Activated CD4-positive, alpha-beta T cell treated with anti-CD3 and anti-CD28 coated beads, Interleukin-2, amount 10 ng/mL, durations not matched to agents 7 days and 5 days (primary cell): ENCODE data around the gene SERPINI1. TPM values are rescaled to one million over a fixed set of nuclear protein-coding genes. Genes with fewer than 3 reads are reported as not detected.

Source experiments
- CTCF ChIA-PET: fragments of 350-600 bp; sonication (Branson Sonifier 250); formaldehyde crosslinking; loops from one replicate; lab custom pipeline; 2021; ENCODE audit warnings: antibody characterized with exemption; lab: Charles Lee
- POLR2A ChIA-PET: fragments of 350-600 bp; sonication (Branson Sonifier 250); formaldehyde crosslinking; loops from one replicate; lab custom pipeline; 2021; ENCODE audit warnings: antibody characterized with exemption; lab: Charles Lee
- DNase-seq: peaks from one replicate; pipeline ENCODE4 v3.0.0-alpha.2; 2020
- H3K27ac Mint-ChIP-seq: one replicate; pipeline ENCODE4 v1.8.0; 2021; ENCODE audit warnings: mild to moderate bottlenecking, moderate library complexity, mixed read lengths
- H3K27me3 Mint-ChIP-seq: one replicate; pipeline ENCODE4 v1.8.0; 2021; ENCODE audit warnings: mixed read lengths
- H3K36me3 Mint-ChIP-seq: one replicate; pipeline ENCODE4 v1.8.0; 2021; ENCODE audit warnings: low read depth, mixed read lengths
- H3K4me1 Mint-ChIP-seq: one replicate; pipeline ENCODE4 v1.8.0; 2021; ENCODE audit warnings: mixed read lengths
- H3K4me3 Mint-ChIP-seq: one replicate; pipeline ENCODE4 v1.8.0; 2021; ENCODE audit warnings: mild to moderate bottlenecking, moderate library complexity, mixed read lengths
- H3K9me3 Mint-ChIP-seq: one replicate; pipeline ENCODE4 v1.8.0; 2021; ENCODE audit warnings: mixed read lengths
- total RNA-seq, 2 experiments: library from RNA; stranded (reverse); gene quantifications; one replicate each; pipeline ENCODE4 v1.2.3, GENCODE V29; 2021

SERPINI1 gene
- total RNA-seq, 2 experiments from 2014 or later = 2.1 to 3.1 TPM

DNA sequence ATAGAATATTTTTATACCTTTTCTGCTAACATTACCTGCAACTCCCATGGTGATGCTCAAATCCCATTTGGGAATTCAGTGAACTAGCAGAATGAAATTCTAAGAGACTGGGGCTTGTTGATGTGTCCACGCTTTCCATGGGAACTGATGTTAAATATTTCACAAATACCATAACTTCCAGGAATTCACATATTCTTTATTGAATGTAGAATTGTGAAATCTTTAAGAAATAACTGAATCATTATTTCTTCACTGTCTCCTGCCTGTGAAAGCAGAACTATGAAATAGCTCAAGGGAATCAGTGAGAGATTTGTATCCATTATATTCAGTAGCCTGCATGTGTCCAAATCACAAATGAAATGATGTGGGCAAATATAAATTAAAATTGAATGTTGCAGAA lies 130.8 kb downstream of the SERPINI1 start:
- H3K4me3 Mint-ChIP-seq = no peak overlapping the region
- CTCF ChIA-PET = no interaction called here

DNA sequence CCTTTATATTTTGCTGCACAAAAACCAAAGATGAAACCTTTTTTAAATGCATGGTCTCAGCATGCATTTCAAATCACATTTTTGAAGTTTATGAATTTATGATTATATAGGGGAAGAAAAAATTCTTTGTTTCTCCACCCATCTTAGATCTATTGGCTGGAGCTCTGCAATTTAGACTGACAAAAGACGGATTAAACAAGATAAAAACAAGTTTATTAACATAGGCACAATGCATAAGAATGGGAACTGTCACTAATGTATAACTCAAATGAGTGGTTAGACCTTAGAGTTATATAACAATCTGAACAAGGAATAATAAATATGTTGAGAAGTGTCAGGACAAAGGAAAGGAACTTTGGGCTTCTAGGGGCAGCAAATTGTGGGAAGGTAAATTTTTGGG lies 132.5 kb downstream of the SERPINI1 start:
- no peak overlapping the region for H3K4me3 Mint-ChIP-seq
- no peak overlapping the region for H3K27ac Mint-ChIP-seq
- H3K36me3 Mint-ChIP-seq = no peaks in the 10 kb centered on the region
- DNase-seq = no peak
- no peaks in the 10 kb centered on the region for H3K4me1 Mint-ChIP-seq
- H3K9me3 Mint-ChIP-seq = no peaks in the 10 kb centered on the region
- CTCF ChIA-PET = no interaction called here
- H3K27me3 Mint-ChIP-seq = no peaks in the 10 kb centered on the region
- POLR2A ChIA-PET = no interaction called here

More for the DNA sequence above, 130.8 kb downstream of the SERPINI1 start:
- no peaks in the 10 kb centered on the region for H3K4me1 Mint-ChIP-seq
- H3K27me3 Mint-ChIP-seq = no peaks in the 10 kb centered on the region
- no peak overlapping the region for H3K27ac Mint-ChIP-seq
- POLR2A ChIA-PET = no interaction called here
- no peaks in the 10 kb centered on the region for H3K9me3 Mint-ChIP-seq
- no peak for DNase-seq
- no peaks in the 10 kb centered on the region for H3K36me3 Mint-ChIP-seq

DNA sequence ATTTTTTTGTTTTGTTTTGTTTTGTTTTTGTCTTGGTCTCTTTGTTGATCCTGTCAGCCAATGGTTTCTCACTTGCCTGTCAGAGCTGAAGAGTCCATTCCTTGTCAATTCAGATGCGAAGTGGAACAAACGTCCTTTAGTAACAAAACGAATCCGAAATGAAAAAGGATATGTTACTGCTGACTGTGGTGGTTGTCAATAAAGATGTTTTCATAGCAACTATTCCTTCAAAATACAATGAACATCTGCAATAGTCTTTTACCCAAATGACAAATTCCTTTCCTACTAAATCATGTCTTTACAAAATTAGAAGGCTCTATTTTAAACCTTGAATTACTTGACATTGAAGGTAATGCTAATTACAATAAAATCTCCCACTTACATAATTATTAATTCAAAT lies 134.7 kb downstream of the SERPINI1 start:
- Mint-ChIP-seq H3K36me3 (no peaks in the 10 kb centered on the region), H3K27ac (no peak overlapping the region), H3K4me1 (no peaks in the 10 kb centered on the region), H3K27me3 (no peaks in the 10 kb centered on the region), H3K9me3 (no peaks in the 10 kb centered on the region), H3K4me3 (no peak overlapping the region)
- ChIA-PET CTCF (no interaction called here), POLR2A (no interaction called here)
- no peak for DNase-seq

DNA sequence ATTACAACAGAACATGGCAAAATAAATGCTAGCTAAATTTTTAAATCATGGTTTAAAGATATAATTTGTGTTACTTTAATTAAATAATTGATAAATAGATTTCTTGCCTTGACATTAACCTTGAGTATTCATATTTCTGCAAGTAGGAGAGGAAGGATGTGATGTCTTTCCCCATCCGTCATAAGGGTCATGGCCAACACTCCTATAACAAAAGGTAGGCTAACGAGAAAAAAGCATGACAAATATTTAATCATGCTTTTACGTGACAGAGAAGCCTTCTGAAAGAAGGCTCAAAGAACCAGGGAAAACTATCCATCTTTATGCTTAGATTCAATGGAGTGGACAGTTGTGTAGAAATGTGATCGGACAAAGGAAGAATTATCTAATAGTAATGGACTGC lies 135.2 kb downstream of the SERPINI1 start:
- ChIA-PET CTCF (no interaction called here), POLR2A (no interaction called here)
- Mint-ChIP-seq H3K27ac (no peak overlapping the region), H3K4me3 (no peak overlapping the region), H3K36me3 (no peaks in the 10 kb centered on the region), H3K27me3 (no peaks in the 10 kb centered on the region), H3K9me3 (no peaks in the 10 kb centered on the region), H3K4me1 (no peaks in the 10 kb centered on the region)
- no peak for DNase-seq

DNA sequence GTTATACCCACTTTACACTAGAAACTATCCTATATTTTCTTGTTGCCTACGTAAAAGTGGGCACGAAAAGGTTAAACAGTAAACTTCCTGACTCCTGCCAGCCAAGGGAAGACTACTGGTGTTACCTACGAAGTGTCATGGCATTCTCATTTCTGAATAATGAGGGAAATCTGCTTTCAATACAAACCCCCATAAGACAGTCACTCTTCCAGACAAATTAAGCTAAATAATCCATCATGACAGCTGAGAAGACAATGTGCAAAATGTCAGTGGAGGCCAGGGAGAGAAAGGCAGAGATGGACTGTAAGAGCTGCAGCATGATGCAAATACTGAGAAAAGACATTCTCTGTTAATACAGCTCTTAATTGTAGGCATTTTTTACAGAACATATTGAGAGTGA lies 136.5 kb downstream of the SERPINI1 start:
- Mint-ChIP-seq H3K9me3 (no peaks in the 10 kb centered on the region), H3K4me3 (no peak overlapping the region), H3K36me3 (no peaks in the 10 kb centered on the region), H3K4me1 (no peaks in the 10 kb centered on the region), H3K27me3 (peaks cover 2% of the 10 kb centered on the region), H3K27ac (no peak overlapping the region)
- CTCF ChIA-PET = interaction anchor here (0.9 kb wide), 1 partner anchor 14 kb away, joined by 3 read pairs; no protein-coding TSS in a partner anchor
- no peak for DNase-seq
- POLR2A ChIA-PET = no interaction called here

DNA sequence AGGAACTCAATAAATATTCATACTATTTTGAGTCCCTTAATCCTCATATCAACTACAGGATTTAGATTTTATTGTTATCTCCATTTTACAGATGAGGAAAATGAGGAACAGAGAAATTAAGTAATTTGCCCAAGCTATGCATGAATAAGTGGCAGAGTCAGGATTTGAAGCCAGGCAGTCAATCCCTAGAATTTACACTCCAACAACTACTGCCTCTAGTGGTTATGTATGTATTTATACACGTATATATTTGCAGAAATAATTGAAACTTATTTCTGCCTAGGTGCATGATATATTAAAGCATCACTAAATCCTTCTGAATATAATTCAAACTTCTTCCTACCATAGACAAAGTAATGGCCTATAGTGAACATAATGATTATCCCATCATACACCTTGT lies 137.4 kb downstream of the SERPINI1 start:
- no peak for DNase-seq
- no peaks in the 10 kb centered on the region for H3K36me3 Mint-ChIP-seq
- no peak overlapping the region for H3K4me3 Mint-ChIP-seq
- POLR2A ChIA-PET = no interaction called here
- no peaks in the 10 kb centered on the region for H3K9me3 Mint-ChIP-seq
- CTCF ChIA-PET = interaction anchor here (0.9 kb wide), 1 partner anchor 13 kb away, joined by 3 read pairs; no protein-coding TSS in a partner anchor
- H3K27ac Mint-ChIP-seq = no peak overlapping the region
- no peaks in the 10 kb centered on the region for H3K4me1 Mint-ChIP-seq
- peaks cover 5% of the 10 kb centered on the region for H3K27me3 Mint-ChIP-seq

DNA sequence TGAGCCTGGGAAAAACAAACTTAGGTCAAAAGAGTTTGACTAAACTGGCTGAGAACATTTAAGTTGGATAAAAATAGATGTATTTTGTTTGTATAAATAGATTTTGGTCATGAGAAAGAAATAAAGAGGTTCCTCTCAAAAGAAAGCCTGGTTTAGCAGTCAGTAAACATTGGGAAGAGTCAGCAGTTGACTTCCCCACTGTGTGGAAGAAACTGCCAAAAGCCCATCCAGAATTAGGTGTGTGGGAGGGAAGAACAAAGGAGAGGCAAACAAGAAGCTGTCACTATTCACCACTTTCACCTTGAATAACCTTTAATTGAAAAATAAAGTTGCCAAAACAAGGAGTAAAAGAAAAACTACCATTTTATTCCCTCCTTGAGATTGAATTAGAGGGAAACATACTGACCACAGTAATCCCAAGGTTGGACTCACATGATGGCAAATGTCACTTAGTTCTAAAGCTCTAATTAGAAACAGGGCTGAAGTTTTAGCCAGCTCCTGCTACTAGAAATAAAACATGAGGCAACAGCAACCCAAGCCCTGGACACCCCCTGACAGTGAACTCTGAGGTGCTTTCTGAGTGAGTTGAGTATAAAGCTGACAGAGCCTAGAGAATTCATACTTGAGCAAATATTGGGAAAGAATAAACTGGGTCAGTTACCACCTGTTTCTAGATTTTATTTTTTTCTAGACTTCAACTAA lies 139.3 kb downstream of the SERPINI1 start:
- ChIA-PET CTCF (no interaction called here), POLR2A (no interaction called here)
- H3K4me3 Mint-ChIP-seq = no peak overlapping the region
- no peak overlapping the region for H3K27ac Mint-ChIP-seq
- no peak for DNase-seq
- H3K9me3 Mint-ChIP-seq = no peaks in the 10 kb centered on the region
- H3K27me3 Mint-ChIP-seq = peaks cover 7% of the 10 kb centered on the region
- no peaks in the 10 kb centered on the region for H3K36me3 Mint-ChIP-seq
- no peaks in the 10 kb centered on the region for H3K4me1 Mint-ChIP-seq

Other genes with a start within 250 kb of the SERPINI1 start
- under 1 TPM; 0.40 to 0.47 TPM for gene WDR49, start 81.8 kb upstream of the SERPINI1 start, total RNA-seq
- 10 to 100 TPM; 72.5 to 82.9 TPM for gene PDCD10, start 829 bp upstream of the SERPINI1 start, total RNA-seq